ENCODE data around the gene MROH2B.

Gene MROH2B

GRCh38 chr5:40991168-40991980 is 79.8 kb downstream of the MROH2B start:
- no peak overlapping the region for H3K27ac ChIP-seq (ENCODE audit: low read length)
- H3K4me2 ChIP-seq (ENCODE audit: low read depth, low read length), result no peak overlapping the region
- H3K4me1 ChIP-seq (ENCODE audit: low read length), result no peaks in the 10 kb centered on the region

GRCh38 chr5:40988746-40989510 is 82.2 kb downstream of the MROH2B start:
- Histone ChIP-seq H3K27ac (ENCODE audit: low read length) (no peak overlapping the region), H2AFZ (ENCODE audit: low read length) (no peak overlapping the region), H3F3A (ENCODE audit: insufficient read depth, low read length) (no peaks in the 10 kb centered on the region), H3K4me3 (ENCODE audit: low read length) (no peak overlapping the region), H3K79me2 (ENCODE audit: low read length) (no peaks in the 10 kb centered on the region), H3K9me2 (replicated peaks; ENCODE audit: insufficient read depth, low read length) (no peaks in the 10 kb centered on the region), H3K4me2 (ENCODE audit: low read depth, low read length) (no peak overlapping the region), H3K27me3 (replicated peaks; ENCODE audit: insufficient read depth, low read length) (no peaks in the 10 kb centered on the region), H3K9me3 (replicated peaks; ENCODE audit: insufficient read depth, low read length) (no peaks in the 10 kb centered on the region), H3K4me1 (ENCODE audit: low read length) (no peaks in the 10 kb centered on the region), H4K20me1 (ENCODE audit: insufficient read depth, low read length) (no peaks in the 10 kb centered on the region), H3K9ac (ENCODE audit: low read length) (no peak overlapping the region), H3K36me3 (replicated peaks; ENCODE audit: insufficient read depth, low read length) (no peaks in the 10 kb centered on the region)
- no peak for DNase-seq
- TF ChIP-seq EZH2phosphoT487 (IDR thresholded peaks at IDR 0.05; ENCODE audit: low read length), result no peak
- TF ChIP-seq EZH2 (optimal IDR thresholded peaks at IDR 0.05; ENCODE audit: low read depth, low read length), result no peak
- TF ChIP-seq, protein P1, sequence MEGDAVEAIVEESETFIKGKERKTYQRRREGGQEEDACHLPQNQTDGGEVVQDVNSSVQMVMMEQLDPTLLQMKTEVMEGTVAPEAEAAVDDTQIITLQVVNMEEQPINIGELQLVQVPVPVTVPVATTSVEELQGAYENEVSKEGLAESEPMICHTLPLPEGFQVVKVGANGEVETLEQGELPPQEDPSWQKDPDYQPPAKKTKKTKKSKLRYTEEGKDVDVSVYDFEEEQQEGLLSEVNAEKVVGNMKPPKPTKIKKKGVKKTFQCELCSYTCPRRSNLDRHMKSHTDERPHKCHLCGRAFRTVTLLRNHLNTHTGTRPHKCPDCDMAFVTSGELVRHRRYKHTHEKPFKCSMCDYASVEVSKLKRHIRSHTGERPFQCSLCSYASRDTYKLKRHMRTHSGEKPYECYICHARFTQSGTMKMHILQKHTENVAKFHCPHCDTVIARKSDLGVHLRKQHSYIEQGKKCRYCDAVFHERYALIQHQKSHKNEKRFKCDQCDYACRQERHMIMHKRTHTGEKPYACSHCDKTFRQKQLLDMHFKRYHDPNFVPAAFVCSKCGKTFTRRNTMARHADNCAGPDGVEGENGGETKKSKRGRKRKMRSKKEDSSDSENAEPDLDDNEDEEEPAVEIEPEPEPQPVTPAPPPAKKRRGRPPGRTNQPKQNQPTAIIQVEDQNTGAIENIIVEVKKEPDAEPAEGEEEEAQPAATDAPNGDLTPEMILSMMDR (IDR thresholded peaks at IDR 0.05; ENCODE audit: low read length), result no peak

More at GRCh38 chr5:40991168-40991980, 79.8 kb downstream of the MROH2B start:
- DNase-seq, result no peak
- TF ChIP-seq, protein P1 (IDR thresholded peaks at IDR 0.05; ENCODE audit: low read length), result no peak
- TF ChIP-seq EZH2phosphoT487 (IDR thresholded peaks at IDR 0.05; ENCODE audit: low read length) (no peak), EZH2 (optimal IDR thresholded peaks at IDR 0.05; ENCODE audit: low read depth, low read length) (no peak)
- no peaks in the 10 kb centered on the region for H4K20me1 ChIP-seq (ENCODE audit: insufficient read depth, low read length)
- H3K9ac ChIP-seq (ENCODE audit: low read length), result no peak overlapping the region
- no peaks in the 10 kb centered on the region for H3K9me3 ChIP-seq (replicated peaks; ENCODE audit: insufficient read depth, low read length)
- H3K9me2 ChIP-seq (replicated peaks; ENCODE audit: insufficient read depth, low read length), result no peaks in the 10 kb centered on the region
- no peaks in the 10 kb centered on the region for H3K36me3 ChIP-seq (replicated peaks; ENCODE audit: insufficient read depth, low read length)
- no peaks in the 10 kb centered on the region for H3F3A ChIP-seq (ENCODE audit: insufficient read depth, low read length)
- H3K79me2 ChIP-seq (ENCODE audit: low read length), result no peaks in the 10 kb centered on the region
- H3K27me3 ChIP-seq (replicated peaks; ENCODE audit: insufficient read depth, low read length), result no peaks in the 10 kb centered on the region
- no peak overlapping the region for H3K4me3 ChIP-seq (ENCODE audit: low read length)
- no peak overlapping the region for H2AFZ ChIP-seq (ENCODE audit: low read length)

DNA sequence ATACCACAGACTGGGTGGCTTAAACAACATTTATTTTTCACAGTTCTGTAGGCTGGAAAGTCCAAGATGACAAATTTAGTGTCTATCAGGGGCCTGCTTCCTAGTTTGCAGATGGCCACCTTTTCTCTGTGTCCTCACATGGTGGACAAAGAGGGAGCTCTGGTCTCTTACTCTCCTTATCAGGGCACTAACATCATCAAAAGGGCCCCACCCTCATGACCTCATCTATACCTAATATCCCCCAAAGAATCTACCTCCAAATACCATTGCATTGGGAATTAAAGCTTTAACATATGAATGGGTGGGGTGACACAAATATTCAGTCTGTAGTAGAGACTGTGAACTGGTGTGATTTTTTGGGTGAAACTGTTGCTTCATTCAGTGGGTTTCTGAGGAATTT is 83.8 kb downstream of the MROH2B start:
- no peaks in the 10 kb centered on the region for H3K9me3 ChIP-seq (replicated peaks; ENCODE audit: insufficient read depth, low read length)

More for the DNA sequence above, 83.8 kb downstream of the MROH2B start:
- H3K4me3 ChIP-seq (ENCODE audit: low read length), result no peak overlapping the region
- H3K4me1 ChIP-seq (ENCODE audit: low read length), result no peaks in the 10 kb centered on the region
- no peaks in the 10 kb centered on the region for H4K20me1 ChIP-seq (ENCODE audit: insufficient read depth, low read length)
- TF ChIP-seq EZH2 (optimal IDR thresholded peaks at IDR 0.05; ENCODE audit: low read depth, low read length), result no peak
- TF ChIP-seq EZH2phosphoT487 (IDR thresholded peaks at IDR 0.05; ENCODE audit: low read length), result no peak
- TF ChIP-seq, protein P1 (IDR thresholded peaks at IDR 0.05; ENCODE audit: low read length), result no peak
- H3K27ac ChIP-seq (ENCODE audit: low read length), result no peak overlapping the region
- H2AFZ ChIP-seq (ENCODE audit: low read length), result no peak overlapping the region
- no peaks in the 10 kb centered on the region for H3K79me2 ChIP-seq (ENCODE audit: low read length)
- no peak overlapping the region for H3K4me2 ChIP-seq (ENCODE audit: low read depth, low read length)
- no peaks in the 10 kb centered on the region for H3K27me3 ChIP-seq (replicated peaks; ENCODE audit: insufficient read depth, low read length)
- H3K36me3 ChIP-seq (replicated peaks; ENCODE audit: insufficient read depth, low read length), result no peaks in the 10 kb centered on the region
- H3F3A ChIP-seq (ENCODE audit: insufficient read depth, low read length), result no peaks in the 10 kb centered on the region
- no peaks in the 10 kb centered on the region for H3K9me2 ChIP-seq (replicated peaks; ENCODE audit: insufficient read depth, low read length)
- DNase-seq, result no peak
- no peak overlapping the region for H3K9ac ChIP-seq (ENCODE audit: low read length)

All from MM.1S (cell line).